GM18502 (cell line): Measurements from ENCODE around the gene BTRC.
"Not testable (repeated sequence)": the region's sequence is repeated elsewhere in the genome, so short reads cannot be mapped to it uniquely, and the experiment has no call there.

Experiments used
- ATAC-seq: cut with Tn5 transposase; IDR thresholded peaks from one replicate; pipeline ENCODE4 v1.9.1; 2021; ENCODE audit warnings: mild to moderate bottlenecking; ENCODE audit not compliant: unreplicated experiment, poor library complexity

BTRC gene

GRCh38 chr10:101341438-101341837 lies 12.5 kb upstream of the BTRC start:
- no peak for ATAC-seq

- no peak for ATAC-seq
Observed at GRCh38 chr10:101346177-101346576, 7.8 kb upstream of the BTRC start.

- no peak for ATAC-seq
Observed at GRCh38 chr10:101351017-101351416, 2.9 kb upstream of the BTRC start.

- no peak for ATAC-seq
Observed at GRCh38 chr10:101351477-101351876, 2.5 kb upstream of the BTRC start.

- ATAC-seq: not testable (repeated sequence)
Observed at GRCh38 chr10:101352857-101353256, 1.1 kb upstream of the BTRC start.

- peak; percentile 16 for ATAC-seq
Observed at GRCh38 chr10:101354328-101355071, 535 bp downstream of the BTRC start.

GRCh38 chr10:101355072-101355706 lies 1.2 kb downstream of the BTRC start:
- no peak for ATAC-seq

GRCh38 chr10:101356132-101356531 lies 2.2 kb downstream of the BTRC start:
- no peak for ATAC-seq

- ATAC-seq: no peak
Observed at GRCh38 chr10:101357958-101358357, 4.0 kb downstream of the BTRC start.

GRCh38 chr10:101358706-101359300 lies 4.8 kb downstream of the BTRC start:
- ATAC-seq: no peak

- ATAC-seq: not testable (repeated sequence)
Observed at GRCh38 chr10:101360090-101360489, 6.1 kb downstream of the BTRC start.

- not testable (repeated sequence) for ATAC-seq
Observed at GRCh38 chr10:101360841-101361240, 6.9 kb downstream of the BTRC start.

- ATAC-seq: no peak
Observed at GRCh38 chr10:101363850-101364400, 10.0 kb downstream of the BTRC start.

GRCh38 chr10:101364721-101365120 lies 10.8 kb downstream of the BTRC start:
- no peak for ATAC-seq

GRCh38 chr10:101367569-101368453 lies 13.8 kb downstream of the BTRC start:
- ATAC-seq: no peak

GRCh38 chr10:101373063-101373462 lies 19.1 kb downstream of the BTRC start:
- no peak for ATAC-seq

- ATAC-seq: not testable (repeated sequence)
Observed at GRCh38 chr10:101373993-101374392, 20.0 kb downstream of the BTRC start.

- ATAC-seq: no peak
Observed at GRCh38 chr10:101375076-101375475, 21.1 kb downstream of the BTRC start.

- no peak for ATAC-seq
Observed at GRCh38 chr10:101379663-101380352, 25.8 kb downstream of the BTRC start.
